Measurements from ENCODE around the gene ASB15.
"Not testable (repeated sequence)": the region's sequence is repeated elsewhere in the genome, so short reads cannot be mapped to it uniquely, and the experiment has no call there.

The ASB15 gene

GRCh38 chr7:123629281-123629680 lies 27.7 kb downstream of the ASB15 start:
- no peak for TF ChIP-seq CTCF (IDR thresholded peaks at IDR 0.05; ENCODE audit: low read depth, low read length)
- no peak overlapping the region for H3K4me3 ChIP-seq (replicated peaks in 1 of 2; ENCODE audit: low read depth in 2 of 2, low read length in 2 of 2)
- DNase-seq (ENCODE audit: low read depth in 2 of 2): no peak

GRCh38 chr7:123632808-123633207 lies 31.2 kb downstream of the ASB15 start:
- TF ChIP-seq CTCF (IDR thresholded peaks at IDR 0.05; ENCODE audit: low read depth, low read length): no peak
- no peak overlapping the region for H3K4me3 ChIP-seq (replicated peaks in 1 of 2; ENCODE audit: low read depth in 2 of 2, low read length in 2 of 2)
- no peak for DNase-seq (ENCODE audit: low read depth in 2 of 2)

- peak; percentile 86 to 96 for DNase-seq (ENCODE audit: low read depth in 2 of 2)
- TF ChIP-seq CTCF (IDR thresholded peaks at IDR 0.05; ENCODE audit: low read depth, low read length): no peak
- no peak overlapping the region for H3K4me3 ChIP-seq (replicated peaks in 1 of 2; ENCODE audit: low read depth in 2 of 2, low read length in 2 of 2)
These were observed 31.9 kb downstream of the ASB15 start for GRCh38 chr7:123633553-123633952.

- H3K4me3 ChIP-seq (replicated peaks in 1 of 2; ENCODE audit: low read depth in 2 of 2, low read length in 2 of 2); DNase-seq (ENCODE audit: low read depth in 2 of 2): not testable (repeated sequence)
These were observed 32.5 kb downstream of the ASB15 start for GRCh38 chr7:123634011-123634573.

GRCh38 chr7:123635551-123636359 lies 34.1 kb downstream of the ASB15 start:
- peak; percentile 76 for DNase-seq (ENCODE audit: low read depth in 2 of 2)
- H3K4me3 ChIP-seq (replicated peaks in 1 of 2; ENCODE audit: low read depth in 2 of 2, low read length in 2 of 2): no peak overlapping the region

GRCh38 chr7:123637203-123637602 lies 35.6 kb downstream of the ASB15 start:
- peak; percentile 4 for TF ChIP-seq CTCF (IDR thresholded peaks at IDR 0.05; ENCODE audit: low read depth, low read length)
- H3K4me3 ChIP-seq (replicated peaks in 1 of 2; ENCODE audit: low read depth in 2 of 2, low read length in 2 of 2): no peak overlapping the region
- DNase-seq (ENCODE audit: low read depth in 2 of 2): no peak

More at GRCh38 chr7:123635551-123636359, 34.1 kb downstream of the ASB15 start:
- peak; percentile 64 for TF ChIP-seq CTCF (IDR thresholded peaks at IDR 0.05; ENCODE audit: low read depth, low read length)

GRCh38 chr7:123637878-123638277 lies 36.3 kb downstream of the ASB15 start:
- H3K4me3 ChIP-seq (replicated peaks in 1 of 2; ENCODE audit: low read depth in 2 of 2, low read length in 2 of 2): no peak overlapping the region
- TF ChIP-seq CTCF (IDR thresholded peaks at IDR 0.05; ENCODE audit: low read depth, low read length): no peak

More at GRCh38 chr7:123637878-123638277, 36.3 kb downstream of the ASB15 start:
- no peak for DNase-seq (ENCODE audit: low read depth in 2 of 2)
